Omental fat pad (tissue), 4 donors: ENCODE measurements around the gene RPS8. TPM values are rescaled to one million over a fixed set of nuclear protein-coding genes. Genes with fewer than 3 reads are reported as not detected.
A peak's percentile ranks its signal among the peaks of the same experiment; 100 is the strongest.
"Not testable (repeated sequence)": the region's sequence is repeated elsewhere in the genome, so short reads cannot be mapped to it uniquely, and the experiment has no call there.

ENCODE experiments used
- ATAC-seq: fragments of 150-250 bp; one replicate; pipeline ENCODE4 v1.9.1; 2016; ENCODE audit warnings: mild to moderate bottlenecking, moderate library complexity; ENCODE audit not compliant: low FRiP score
- DNase-seq: peaks from one replicate; pipeline ENCODE4 v3.0.0-alpha.2; 2019; ENCODE audit warnings: low spot score
- total RNA-seq, 4 donors: library from RNA; depleted of rRNA; stranded (reverse); fragments of >200 nt; gene quantifications; one replicate each; pipeline ENCODE4 v1.1.0, GENCODE V29; 2016
- TF ChIP-seq, protein P1 (sequence below), 3 donors: fragments of 450-650 bp; IDR thresholded peaks; one replicate each; pipeline ENCODE4 v1.5.1; 2016 to 2017; ENCODE audit warnings: antibody characterized with exemption in 3 of 3, mild to moderate bottlenecking in 3 of 3, moderate library complexity in 2 of 3

The RPS8 gene
- total RNA-seq, 4 donors from 2014 or later: 1,945 to 2,684 (median 2,276) TPM

DNA sequence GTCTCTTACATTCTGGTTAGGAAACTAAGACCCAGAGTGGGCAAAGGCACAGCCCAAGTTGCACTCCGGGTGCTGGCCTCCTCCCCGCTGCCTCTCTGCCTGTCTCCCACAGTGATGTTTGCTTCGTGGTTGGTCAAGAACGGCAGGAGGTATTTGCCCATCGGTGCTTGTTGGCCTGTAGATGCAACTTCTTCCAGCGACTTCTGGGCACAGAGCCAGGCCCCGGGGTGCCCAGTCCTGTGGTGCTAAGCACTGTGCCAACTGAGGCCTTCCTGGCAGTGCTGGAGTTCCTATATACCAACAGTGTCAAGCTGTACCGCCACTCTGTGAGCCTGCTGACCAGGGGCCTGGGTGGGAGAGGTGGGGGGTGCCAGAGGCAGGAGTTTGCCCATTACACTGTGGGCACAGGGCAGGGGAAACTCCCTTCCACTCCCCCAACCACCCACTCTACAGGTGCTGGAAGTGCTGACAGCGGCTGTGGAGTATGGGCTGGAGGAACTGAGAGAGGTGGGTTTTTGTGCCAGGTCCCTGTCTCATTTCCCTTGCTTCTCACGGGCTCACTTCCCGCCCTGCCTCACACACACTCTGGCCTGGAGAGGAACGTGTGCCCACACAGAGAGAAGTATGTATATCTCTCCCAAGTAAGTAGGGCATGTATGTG, 34.9 kb downstream of the RPS8 start:
- DNase-seq (no peak), ATAC-seq (no peak)
- TF ChIP-seq, protein P1, sequence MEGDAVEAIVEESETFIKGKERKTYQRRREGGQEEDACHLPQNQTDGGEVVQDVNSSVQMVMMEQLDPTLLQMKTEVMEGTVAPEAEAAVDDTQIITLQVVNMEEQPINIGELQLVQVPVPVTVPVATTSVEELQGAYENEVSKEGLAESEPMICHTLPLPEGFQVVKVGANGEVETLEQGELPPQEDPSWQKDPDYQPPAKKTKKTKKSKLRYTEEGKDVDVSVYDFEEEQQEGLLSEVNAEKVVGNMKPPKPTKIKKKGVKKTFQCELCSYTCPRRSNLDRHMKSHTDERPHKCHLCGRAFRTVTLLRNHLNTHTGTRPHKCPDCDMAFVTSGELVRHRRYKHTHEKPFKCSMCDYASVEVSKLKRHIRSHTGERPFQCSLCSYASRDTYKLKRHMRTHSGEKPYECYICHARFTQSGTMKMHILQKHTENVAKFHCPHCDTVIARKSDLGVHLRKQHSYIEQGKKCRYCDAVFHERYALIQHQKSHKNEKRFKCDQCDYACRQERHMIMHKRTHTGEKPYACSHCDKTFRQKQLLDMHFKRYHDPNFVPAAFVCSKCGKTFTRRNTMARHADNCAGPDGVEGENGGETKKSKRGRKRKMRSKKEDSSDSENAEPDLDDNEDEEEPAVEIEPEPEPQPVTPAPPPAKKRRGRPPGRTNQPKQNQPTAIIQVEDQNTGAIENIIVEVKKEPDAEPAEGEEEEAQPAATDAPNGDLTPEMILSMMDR (IDR thresholded peaks at IDR 0.05): no peak

DNA sequence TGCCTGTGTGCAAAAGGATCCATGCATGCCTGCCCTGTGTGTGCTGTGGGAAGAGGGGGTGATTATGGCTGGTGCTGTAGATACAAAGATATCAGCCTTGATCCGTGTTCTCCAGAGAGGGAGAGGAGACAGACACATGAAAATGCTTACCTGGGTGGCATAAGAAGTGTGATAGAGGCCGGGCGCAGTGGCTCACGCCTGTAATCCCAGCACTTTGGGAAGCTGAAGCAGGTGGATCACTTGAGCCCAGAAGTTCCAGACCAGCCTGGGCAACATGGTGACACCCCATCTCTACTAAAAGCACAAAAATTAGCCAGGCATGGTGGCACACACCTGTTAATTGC, 35.4 kb downstream of the RPS8 start:
- not testable (repeated sequence) for ATAC-seq, DNase-seq

DNA sequence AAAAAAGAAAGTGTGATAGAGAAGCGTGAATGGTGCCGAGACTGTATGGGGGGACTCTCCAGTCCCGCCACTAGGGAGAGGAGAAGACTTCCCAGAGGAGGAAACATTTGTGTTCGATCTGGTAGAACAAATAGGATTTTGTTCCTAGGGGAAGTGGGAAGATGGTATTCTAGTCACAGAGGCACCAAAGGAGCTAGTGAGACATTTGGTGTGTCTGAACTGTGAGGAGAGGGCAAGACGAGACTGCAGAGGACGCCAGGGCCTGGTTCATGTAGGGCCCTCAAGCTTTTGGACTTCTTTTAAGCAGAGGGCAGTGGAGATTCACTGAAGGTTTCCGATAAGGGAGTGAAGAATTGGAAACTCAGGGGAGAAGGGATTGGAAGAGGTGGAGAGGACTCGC, 35.9 kb downstream of the RPS8 start:
- no peak for ATAC-seq
- TF ChIP-seq, protein P1 (IDR thresholded peaks at IDR 0.05): no peak
- DNase-seq: no peak

DNA sequence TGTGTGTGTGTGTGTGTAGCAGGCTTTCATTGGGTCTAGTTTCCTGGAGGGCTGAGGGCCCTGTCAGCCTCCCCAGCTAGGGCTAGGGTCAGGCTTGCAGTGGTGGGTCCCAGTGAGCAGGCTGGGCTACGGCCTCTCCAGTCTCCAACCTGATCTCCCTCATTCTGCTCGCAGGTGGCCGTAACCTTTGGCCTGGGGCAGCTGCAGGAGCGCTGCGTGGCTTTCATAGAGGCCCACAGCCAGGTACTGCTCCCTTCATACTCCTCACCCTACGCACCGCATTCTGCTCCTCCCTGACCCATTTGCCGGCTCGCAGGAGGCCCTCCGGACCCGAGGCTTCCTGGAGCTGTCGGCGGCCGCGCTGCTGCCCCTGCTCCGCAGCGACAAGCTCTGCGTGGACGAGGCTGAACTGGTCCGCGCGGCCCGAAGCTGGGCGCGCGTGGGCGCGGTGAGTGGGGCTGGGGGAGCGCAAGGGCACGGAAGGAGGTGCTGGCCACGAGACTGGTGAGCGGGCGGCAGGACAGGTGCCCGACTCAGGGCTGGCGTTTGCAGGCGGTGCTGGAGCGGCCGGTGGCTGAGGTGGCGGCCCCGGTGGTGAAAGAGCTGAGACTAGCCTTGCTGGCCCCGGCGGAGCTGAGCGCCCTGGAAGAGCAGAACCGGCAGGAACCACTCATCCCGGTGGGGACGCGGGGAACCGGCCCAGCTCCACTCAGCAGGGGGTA, 37.6 kb downstream of the RPS8 start:
- DNase-seq: no peak
- ATAC-seq: no peak
- TF ChIP-seq, protein P1 (IDR thresholded peaks at IDR 0.05): no peak

DNA sequence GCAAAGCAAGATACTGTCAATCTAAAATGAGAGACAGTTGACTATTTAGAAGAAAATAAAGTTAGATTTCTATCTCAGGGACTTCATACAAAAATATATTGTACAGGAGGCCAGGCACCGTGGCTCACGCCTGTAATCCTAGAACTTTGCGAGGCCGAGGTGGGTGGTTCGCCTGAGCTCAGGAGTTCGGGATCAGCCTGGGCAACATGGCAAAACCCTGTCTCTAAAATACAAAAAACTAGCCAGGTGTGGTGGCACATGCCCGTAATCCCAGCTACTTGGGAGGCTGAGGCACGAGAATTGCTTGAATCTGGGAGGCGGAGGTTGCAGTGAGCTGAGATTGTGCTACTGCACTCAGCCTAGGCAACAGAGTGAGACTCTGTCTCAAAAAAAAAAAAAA, 40.6 kb downstream of the RPS8 start:
- ATAC-seq, DNase-seq: not testable (repeated sequence)

DNA sequence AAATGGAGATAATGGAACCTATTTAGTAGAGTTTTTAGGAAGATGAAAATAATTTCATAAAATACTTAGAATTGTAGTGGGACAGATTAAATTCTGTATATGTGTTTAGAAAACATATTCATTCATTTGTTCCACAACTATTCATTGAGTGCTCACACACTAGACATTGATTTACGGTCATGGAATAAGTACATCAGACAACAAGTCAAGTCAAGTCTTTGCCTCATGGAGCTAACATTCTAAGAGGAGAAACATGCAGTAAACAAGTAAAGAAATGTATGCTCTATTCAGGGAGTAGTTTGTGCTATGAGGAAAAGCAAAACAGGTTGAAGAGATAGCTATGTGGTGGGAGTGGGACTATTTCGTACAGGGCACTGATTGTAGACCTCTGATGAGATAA, 42.0 kb downstream of the RPS8 start:
- DNase-seq: no peak
- TF ChIP-seq, protein P1 (IDR thresholded peaks at IDR 0.05): no peak
- ATAC-seq: no peak

DNA sequence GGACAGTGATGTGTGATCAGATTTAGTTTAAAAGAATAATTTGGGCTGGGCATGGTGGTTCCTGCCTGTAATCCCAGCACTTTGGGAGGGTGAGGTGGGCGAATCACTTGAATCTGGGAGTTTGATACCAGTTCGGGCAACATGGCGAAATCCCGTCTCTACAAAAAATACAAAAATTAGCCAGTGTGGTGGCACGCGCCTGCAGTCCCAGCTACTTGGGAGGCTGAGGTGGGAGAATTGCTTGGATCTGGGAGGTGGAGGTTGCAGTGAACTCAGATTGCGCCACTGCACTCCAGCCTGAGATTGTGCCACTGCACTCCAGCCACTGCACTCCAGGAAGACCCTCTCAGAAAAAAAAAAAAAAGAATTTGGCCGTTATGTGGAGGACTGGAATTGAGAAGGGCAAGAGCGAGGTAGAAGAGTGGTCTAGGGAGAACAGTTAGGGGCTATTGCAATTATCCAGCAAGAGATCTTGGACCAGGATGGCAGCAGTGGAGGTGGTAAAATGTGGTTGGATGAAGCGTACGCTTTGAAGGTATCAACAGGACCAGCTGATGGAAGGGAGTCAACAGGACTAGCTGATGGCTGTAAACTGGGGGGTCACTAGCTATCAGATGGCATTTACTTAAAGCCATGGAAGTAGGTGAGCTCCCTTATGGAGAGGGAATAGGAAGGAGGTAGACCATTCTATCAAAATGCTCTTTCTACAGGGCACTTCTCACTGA, 42.6 kb downstream of the RPS8 start:
- TF ChIP-seq, protein P1 (IDR thresholded peaks at IDR 0.05): no peak
- no peak for DNase-seq
- no peak for ATAC-seq

DNA sequence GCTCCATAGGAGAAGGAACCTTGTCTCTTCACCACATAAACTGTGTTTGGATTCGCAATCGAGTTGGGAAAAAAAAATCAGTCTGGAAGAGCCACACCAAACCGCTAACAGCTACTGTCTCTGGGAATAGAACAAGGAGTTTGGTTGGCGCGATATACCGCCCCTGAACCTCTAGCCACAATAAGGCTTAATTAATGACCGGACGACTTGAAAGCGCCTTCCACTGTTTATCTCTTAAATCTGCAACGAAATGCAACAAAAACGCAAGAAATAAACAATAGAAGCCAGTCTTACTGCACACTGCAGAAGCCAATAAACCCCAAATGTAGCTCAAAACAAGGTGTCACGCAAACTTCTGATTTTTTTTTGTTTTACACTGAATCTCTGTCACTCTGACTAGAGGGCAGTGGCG, 43.9 kb downstream of the RPS8 start:
- peak; percentile 7 for ATAC-seq
- TF ChIP-seq, protein P1 (IDR thresholded peaks at IDR 0.05): no peak

More for the DNA sequence above, 43.9 kb downstream of the RPS8 start:
- no peak for DNase-seq
